AG10803 (cell line): ENCODE data around the gene PSMD11.

Source experiments
- DNase-seq: peaks from one replicate; pipeline ENCODE4 v3.0.0; 2010; ENCODE audit warnings: low read depth
- H3K4me3 ChIP-seq: 2 replicates; pipeline ENCODE4 v1.5.1; 2011; ENCODE audit warnings: mild to moderate bottlenecking, low read length, control low read depth
- CTCF ChIP-seq: conservative IDR thresholded peaks from 2 replicates; pipeline ENCODE4 v1.5.1; 2011; ENCODE audit warnings: mild to moderate bottlenecking, low read length, control low read depth, inconsistent platforms

The PSMD11 gene

GRCh38 chr17:32481193-32481592, 36.9 kb downstream of the PSMD11 start:
- H3K4me3 ChIP-seq: no peak overlapping the region
- TF ChIP-seq CTCF: no peak
- DNase-seq: no peak

- no peak for TF ChIP-seq CTCF
- H3K4me3 ChIP-seq: no peak overlapping the region
- DNase-seq: no peak
Measured at GRCh38 chr17:32482568-32483320, 38.4 kb downstream of the PSMD11 start.

- DNase-seq: peak; percentile 82
- no peak overlapping the region for H3K4me3 ChIP-seq
- TF ChIP-seq CTCF: peak; percentile 91
Measured at GRCh38 chr17:32483451-32484019, 39.2 kb downstream of the PSMD11 start.

GRCh38 chr17:32484041-32484461, 39.7 kb downstream of the PSMD11 start:
- H3K4me3 ChIP-seq: no peak overlapping the region
- no peak for DNase-seq
- no peak for TF ChIP-seq CTCF

- no peak for DNase-seq
- H3K4me3 ChIP-seq: no peak overlapping the region
- TF ChIP-seq CTCF: no peak
Measured at GRCh38 chr17:32484628-32485027, 40.3 kb downstream of the PSMD11 start.

GRCh38 chr17:32485261-32486110, 41.2 kb downstream of the PSMD11 start:
- H3K4me3 ChIP-seq: no peak overlapping the region
- DNase-seq: no peak

More at GRCh38 chr17:32485261-32486110, 41.2 kb downstream of the PSMD11 start:
- no peak for TF ChIP-seq CTCF
